GM19193 (cell line): ENCODE measurements around the gene COX5B.
A peak's percentile ranks its signal among the peaks of the same experiment; 100 is the strongest.

Experiments used
- POLR2A ChIP-seq: IDR thresholded peaks from 4 replicates; pipeline ENCODE4 v1.6.1; 2011; ENCODE audit not compliant: insufficient read depth, insufficient read length; ENCODE audit errors: extremely low read depth

COX5B gene

DNA sequence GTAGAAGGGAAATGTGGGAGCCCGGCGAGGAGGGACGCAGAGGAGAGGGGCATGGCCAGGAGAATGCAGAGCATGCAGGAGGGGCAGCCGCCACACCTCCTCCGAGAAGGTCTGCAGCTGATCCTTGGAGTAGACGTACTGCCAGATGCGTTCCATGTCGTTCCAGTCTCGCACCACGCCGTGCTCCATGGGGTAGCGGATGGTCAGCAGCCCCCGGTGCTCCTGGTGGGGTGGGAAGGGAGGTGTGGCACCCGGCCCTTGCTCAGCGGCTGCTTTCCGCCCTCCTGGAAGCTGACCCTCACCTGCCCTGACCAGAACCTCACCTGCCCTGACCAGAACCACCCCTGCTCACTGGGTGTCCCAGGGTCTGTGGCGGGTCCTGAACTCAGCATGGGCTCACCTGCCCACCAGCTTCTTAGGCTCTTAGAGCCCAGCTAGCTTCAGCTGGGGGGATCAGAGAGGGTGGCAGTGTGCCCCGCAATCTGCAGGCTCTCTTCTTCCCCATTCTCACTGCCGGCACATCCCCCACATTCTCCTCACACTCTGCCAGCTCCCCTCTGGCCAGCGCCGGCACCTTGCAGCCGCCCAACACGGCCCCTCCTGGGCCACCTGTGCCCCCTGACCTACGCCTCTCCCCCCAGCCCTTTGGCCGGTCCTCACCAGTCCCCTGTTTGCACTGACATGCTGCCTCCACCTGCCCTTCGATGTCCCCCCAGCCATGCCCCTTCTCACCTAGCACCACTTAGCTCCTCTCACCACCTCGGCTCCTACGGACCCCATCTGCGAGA is 13.6 kb downstream of the COX5B start:
- TF ChIP-seq POLR2A: no peak

DNA sequence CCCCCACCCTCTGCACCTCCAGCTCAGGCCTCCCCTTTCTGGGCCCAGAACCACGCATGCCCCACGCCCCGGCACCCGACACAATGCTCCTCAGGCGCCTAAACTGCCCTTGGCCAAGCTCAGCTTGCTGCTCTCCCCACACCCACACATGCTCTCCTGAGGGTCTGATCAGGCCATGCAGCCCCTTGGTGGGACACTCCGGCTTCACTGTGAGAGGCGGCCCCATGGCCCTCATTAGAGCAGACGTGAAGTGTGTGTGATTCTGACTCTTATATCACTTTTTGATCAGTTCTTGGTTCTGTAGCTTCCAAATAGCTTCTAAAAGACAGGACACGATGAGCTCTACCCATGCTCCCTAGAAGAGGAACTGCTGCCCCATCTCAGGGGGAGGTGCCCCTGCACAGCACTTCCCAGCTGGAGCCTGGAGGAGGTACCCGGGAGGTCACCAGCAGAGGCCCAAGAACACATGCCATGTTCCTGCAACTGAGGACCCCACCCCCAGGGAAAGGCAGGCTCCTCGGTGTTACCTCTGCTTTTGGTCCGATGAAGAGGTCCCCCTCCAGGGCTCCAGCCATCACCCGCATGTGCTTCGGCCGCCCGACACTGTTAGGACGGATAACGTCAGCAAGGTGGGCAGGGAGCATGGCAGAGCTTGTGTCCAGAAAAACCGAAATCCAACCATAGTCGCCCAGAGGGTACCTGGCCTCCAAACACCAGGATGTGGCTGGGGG is 14.3 kb downstream of the COX5B start:
- TF ChIP-seq POLR2A: no peak

DNA sequence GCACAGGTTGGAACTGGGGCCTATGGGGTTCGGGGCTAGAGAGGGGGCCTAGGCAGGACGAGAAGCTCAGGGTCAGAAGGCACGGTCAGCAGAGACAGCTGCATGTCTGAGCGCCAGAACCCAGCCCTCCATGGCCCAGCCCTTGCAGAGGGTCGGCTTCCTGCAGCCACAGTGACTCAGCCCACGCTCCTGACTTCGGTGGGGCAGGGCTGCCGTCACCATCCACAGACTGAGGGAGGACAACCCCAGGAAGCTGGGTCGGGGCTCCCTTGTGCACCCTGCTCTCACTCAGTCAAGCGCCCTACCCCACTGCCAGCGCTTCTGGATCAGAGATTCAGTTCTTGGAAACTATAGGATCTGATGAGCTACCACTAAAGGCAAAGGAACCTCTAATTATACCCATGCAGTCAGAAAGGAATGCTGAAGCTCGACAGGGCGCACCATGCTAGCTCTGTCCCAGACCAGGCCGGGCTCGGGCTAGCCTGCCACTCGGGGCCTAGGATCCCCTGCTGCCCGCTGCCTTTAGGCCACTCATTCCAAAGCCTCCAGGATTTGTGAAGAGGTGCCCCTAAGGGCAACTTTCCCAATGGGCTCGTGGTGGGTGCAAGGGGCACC is 15.0 kb downstream of the COX5B start:
- no peak for TF ChIP-seq POLR2A

DNA sequence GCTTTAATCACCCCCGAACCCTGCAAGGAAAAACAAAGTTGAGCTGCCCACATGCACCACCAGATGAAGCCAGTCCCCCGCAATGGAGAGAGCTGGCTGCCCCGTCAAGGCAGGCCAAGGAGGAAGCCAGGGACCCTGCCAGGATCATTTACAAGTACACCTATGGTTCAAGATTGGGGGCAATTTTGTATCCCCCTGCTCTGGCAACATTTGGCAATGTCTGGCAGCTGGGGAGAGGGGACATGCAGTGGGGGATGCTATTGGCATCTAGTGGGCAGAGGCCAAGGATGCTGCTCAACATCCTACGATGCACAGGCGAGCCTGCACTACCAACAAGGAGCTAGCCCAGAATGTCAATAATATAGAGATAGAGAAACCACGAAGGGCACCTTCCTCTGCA is 16.1 kb downstream of the COX5B start:
- TF ChIP-seq POLR2A: no peak

DNA sequence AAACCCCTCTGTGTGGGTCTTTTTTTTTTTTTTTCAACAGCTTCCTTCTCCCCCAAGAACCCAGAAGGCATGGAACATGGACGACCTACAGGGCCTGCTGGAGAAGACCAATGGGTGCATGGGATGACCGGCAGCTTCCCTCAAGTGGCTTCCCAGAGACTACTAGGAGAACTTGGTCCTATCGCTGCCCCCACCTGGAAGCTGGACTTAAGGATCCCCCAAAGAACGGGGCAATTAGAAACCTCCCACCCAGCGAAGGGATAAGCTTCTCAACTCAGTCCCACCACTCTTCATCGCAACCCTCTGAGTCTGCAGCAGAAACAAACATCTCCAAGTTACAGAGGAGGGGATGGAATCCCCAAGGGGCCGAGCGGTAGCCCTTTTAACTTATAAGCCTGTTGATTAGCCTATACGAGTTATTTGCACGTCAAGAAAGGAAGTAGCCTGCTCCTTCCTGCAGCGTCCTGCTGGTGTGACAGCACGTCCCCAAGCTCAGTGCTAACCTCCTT is 16.6 kb downstream of the COX5B start:
- TF ChIP-seq POLR2A: no peak

DNA sequence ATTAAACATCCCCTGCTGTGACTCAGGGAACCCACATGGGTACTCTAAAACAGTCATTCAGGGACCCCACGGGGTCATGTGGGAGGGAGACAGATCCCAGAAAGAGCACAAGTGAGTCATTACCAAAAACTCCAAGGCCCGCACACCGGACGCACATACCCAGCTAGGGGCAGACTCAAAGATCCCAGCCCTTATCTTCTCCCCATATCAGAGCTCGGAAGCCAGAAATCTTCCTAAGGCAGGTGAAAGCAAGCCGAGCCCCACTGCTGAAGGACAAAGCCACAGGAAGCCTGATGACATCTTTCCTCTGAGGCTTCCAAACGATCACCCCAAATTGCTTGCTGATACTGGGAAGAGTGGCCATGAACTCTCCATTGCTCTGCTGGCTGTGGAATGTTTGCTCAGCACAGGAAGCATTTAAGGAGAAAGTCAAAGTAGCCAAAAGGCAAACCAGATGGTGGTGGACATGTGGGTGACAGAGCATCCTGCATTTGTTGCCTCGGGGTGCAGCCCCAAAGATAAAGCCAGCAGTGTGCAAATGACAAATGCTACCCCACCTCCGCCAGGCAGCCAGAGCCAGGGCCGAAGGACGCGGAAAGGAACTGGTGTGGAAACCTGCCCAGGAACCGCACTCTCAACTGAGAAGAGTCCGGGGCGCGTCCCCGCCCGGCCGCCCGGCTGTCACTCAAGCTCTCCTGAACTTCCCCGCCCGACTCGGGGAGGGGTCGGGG is 17.2 kb downstream of the COX5B start:
- TF ChIP-seq POLR2A: peak; percentile 8

DNA sequence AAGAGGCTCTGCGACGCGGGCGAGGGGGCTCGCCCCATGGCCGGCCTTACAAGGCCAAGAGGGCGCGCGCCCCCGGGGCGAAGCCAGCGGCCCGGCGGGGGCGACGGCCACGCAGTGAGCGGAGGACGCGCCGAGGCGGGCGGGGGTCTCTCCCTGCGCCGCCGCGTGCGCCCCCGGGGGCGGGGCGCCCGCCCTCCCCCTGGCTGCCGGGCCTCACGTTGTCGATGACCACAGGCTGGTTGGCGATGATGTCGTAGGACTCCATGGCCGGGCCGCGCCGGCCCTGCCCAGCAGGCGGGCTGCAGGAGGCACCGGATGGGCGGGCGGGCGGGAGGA is 17.7 kb downstream of the COX5B start:
- peak; percentile 53 for TF ChIP-seq POLR2A

DNA sequence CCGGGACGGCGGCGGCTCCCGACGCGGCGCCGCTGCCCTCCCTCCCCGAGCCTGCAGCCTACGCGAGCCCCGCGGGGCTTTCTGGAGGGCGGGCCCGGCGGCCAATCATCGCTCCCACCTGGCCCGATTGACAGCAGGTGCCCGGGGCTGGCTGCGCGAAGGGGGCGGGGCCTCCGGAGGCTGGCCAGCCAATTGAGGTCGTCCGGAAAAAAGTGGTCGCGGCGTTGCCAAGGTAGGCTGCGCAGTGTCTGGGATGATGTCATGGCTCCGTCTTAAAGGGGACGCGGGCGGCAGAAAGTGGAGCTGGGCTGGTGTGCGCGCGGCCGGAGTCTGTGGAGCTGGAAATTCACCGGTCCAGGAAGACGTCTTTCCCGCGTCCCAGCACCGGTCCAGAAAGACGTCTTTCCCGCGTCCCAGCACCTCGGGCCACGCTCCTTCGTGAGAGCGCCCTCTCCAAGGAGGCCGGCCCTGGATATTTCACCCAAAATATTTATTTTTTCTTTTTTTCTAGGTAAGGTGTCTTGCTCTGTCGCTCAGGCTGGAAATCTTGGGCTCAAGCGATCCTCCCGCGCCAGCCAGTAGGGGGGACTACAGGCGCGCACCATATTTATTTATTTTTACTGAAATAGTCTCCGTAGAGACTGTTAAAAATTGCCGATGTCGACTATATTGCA is 18.2 kb downstream of the COX5B start, which contains the start of gene ACTR1B:
TSS of gene ACTR1B (minus strand) at position 83 of the 674 bp plus-strand sequence. CDS start 154 bp downstream, outside the sequence.
- TF ChIP-seq POLR2A: peak; percentile 64

DNA sequence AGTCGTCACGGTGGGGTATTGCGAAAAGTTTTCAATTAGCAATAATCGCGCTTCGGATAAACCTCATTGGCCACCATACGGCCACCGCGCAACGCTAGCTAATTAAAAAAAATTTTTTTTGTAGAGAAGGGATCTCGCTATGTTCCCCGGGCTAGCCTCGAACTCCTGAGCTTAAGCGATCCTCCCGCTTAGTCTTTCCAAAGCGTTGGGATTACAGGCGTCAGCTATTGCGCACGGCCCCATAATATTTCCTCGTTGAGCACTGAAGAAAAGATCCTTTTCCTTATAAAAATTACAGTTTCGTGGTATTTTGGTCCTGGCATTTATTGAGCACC is 18.7 kb downstream of the COX5B start:
- no peak for TF ChIP-seq POLR2A

DNA sequence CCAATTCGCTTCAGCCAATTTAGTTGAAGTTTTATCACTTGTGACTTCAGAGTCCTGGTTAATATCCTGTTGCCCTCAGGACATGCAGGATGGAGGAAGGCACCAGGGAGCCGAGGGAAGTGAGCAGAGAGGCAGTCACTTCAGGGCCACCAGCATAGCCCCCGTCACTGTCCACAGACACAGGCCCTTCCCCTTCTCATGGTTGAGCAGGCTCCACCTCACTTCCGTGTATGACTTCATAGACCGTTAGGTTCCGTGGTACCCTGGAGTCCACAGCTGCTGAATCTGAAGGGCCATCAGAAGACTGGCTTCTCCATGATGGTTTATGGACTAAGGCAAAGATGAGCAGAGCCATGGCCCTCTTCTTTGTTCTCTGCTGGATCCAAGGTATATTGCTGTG is 23.6 kb downstream of the COX5B start, which contains the start of gene C2orf92:
TSS of gene C2orf92 (plus strand) at position 266 of the 400 bp plus-strand sequence. CDS start at position 342, 76 bp downstream.
- peak; percentile 22 for TF ChIP-seq POLR2A

DNA sequence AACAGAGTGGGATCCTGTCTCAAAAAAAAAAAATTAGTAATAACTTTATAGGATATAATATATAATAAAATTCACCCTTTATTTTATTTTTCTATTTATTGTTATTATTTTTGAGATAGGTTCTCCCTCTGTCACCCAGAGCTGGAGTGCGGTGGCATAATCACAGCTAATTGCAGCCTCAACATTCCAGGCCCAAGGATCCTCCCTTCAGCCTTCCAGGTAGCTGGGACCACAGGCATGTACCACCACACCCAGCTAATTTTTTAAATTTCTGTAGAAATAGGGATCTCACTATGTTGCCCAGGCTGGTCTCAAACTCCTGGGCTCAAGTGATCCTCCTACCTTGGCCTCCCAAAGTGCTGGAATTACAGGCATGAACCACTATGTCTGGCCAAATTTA is 24.6 kb downstream of the COX5B start:
- TF ChIP-seq POLR2A: no peak

DNA sequence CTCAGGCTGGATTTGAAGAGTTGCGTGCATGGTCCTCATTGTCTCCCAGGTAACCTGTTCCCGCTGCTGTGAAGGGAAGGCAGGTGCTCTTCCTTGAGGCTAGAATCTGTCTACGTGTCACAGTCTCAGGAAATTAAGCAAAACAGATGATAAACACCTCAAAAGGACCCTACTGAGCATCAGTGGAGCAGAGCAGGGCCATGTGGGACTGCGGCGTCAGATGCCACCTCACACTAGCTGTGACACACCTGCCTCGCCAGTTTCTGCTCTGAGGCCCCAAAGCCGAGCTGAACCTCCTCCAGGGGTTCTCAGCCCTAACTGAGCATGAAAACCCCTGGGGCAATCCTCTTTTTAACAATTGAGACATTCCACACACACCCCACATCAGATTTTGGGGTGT is 25.7 kb downstream of the COX5B start:
- no peak for TF ChIP-seq POLR2A

DNA sequence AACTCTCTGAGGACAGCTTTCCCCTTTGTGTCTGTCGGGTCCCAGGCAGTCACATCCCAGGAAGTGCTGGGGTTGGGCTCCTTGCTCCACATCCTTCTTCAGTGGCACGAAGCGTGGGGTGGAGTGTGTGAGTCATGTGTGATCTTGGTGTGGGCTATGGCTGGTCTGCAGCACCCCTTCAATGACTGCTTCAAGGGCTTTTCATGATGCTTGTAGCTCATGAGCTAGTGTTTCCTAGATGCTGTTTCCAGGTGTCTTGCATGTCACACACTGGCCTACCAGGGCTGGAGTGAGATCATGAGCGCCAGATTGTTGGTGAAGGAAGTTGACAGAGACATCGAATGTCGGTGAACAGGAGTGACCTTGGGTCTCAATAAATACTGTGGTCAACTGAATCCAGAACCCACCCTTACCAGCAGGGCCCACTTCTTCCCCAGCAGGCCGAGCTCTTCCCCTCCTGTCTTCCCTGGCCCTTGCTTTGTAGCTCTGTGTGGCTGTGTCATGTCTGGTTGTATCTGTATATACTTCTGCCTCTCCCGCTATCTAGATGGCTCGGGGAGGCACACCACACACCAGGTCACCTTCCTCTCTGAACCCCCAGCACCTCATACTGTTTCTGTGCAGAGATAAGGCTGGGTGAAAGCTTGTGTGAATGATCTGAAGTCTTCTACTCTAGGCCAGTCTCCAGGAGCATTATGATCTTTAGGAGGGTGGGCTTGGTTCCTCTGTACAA is 27.5 kb downstream of the COX5B start:
- no peak for TF ChIP-seq POLR2A

DNA sequence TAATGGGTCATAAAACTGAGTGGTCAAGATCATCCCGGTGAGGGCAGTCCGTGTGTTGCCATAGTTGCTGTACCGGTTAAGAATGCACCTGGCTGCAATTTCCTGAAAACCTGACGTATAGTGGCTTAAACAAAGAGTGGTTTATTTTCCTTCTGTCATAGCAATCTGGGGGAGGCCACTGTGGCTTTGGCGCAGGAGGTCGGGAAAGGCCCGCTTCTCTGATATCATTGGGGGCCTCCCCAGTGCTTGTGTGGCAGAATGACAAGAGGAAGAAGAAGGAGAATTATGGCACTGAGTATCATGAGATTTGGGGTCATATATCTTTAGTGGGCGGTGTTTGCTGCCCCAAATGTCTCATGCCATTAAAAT is 28.0 kb downstream of the COX5B start:
- no peak for TF ChIP-seq POLR2A
